ENCODE results near the gene MEIOB.

DNA sequence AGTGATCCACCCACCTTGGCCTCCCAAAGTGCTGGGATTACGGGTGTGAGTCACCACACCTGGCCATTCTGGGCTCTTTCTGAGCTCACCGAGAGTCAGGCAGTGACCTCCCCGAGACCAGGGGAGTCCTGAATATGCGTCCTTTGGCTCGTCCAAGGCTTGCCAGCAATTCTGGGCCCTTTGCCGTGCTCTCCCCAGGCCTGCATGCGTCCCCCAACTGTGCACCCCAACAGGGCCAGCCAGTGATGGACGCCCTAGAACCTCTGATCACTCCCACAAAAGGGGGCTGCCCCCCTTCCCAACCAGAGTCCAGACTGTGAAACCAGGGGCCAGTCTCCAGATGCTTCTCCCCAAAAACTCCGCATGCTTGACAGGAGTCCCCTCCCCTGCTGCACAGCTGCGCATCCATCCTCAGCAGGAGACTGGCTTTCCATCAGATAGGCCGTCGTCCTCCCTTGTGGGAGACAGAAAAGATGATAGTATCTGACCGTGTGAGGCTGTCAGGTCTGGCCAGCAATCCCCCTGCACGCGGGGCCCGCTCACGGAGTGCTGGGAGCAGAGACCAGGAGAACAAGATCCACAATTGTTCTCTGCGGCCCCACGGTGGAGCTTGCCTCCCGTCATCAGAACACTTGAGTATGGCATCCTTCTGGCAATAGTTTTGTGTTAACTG, 30.7 kb upstream of the MEIOB start:
- TF ChIP-seq CTCF (conservative IDR thresholded peaks at IDR 0.05 in 1 of 2, IDR thresholded peaks at IDR 0.05 in 1 of 2; ENCODE audit: extremely low read depth in 1 of 2, insufficient read depth in 1 of 2, low read depth in 1 of 2, low read length in 2 of 2) (no peak), EZH2 (IDR thresholded peaks at IDR 0.05; ENCODE audit: borderline replicate concordance, low read length) (no peak)

Data from mammary epithelial cell (primary cell).